Neural cell (in vitro differentiated cells): ENCODE data around the gene CNKSR2. TPM values are rescaled to one million over a fixed set of nuclear protein-coding genes. Genes with fewer than 3 reads are reported as not detected.

Source experiments
- H2AFZ ChIP-seq: fragments of 200-600, 300-800 bp; sonication (generic), shearing (Covaris generic); 2 replicates; pipeline ENCODE4 v1.6.0; 2014; ENCODE audit warnings: low read depth, mild to moderate bottlenecking, antibody characterized with exemption, low read length, moderate library complexity
- H3F3A ChIP-seq: fragments of 200-600 bp; shearing (Covaris generic); 2 replicates; pipeline ENCODE4 v1.6.1; 2016; ENCODE audit warnings: mild to moderate bottlenecking, moderate library complexity, mixed read lengths, antibody characterized with exemption, low read length; ENCODE audit not compliant: insufficient read depth, poor library complexity, severe bottlenecking
- H3K27ac ChIP-seq: fragments of 200-600, 300-800 bp; sonication (generic), shearing (Covaris generic); 2 replicates; pipeline ENCODE4 v1.5.1; 2014; ENCODE audit warnings: mild to moderate bottlenecking, low read length, moderate library complexity
- H3K27me3 ChIP-seq: fragments of 300-800, 200-600 bp; sonication (generic), shearing (Covaris generic); 2 replicates; pipeline ENCODE4 v1.6.0; 2014; ENCODE audit warnings: mild to moderate bottlenecking, low read depth, low read length, moderate library complexity; ENCODE audit not compliant: insufficient read depth
- H3K36me3 ChIP-seq: fragments of 300-800, 200-600 bp; sonication (generic), shearing (Covaris generic); 2 replicates; pipeline ENCODE4 v1.5.1; 2014; ENCODE audit warnings: mild to moderate bottlenecking, antibody characterized with exemption, low read length, moderate library complexity; ENCODE audit not compliant: insufficient read depth
- H3K4me2 ChIP-seq: fragments of 300-800, 200-600 bp; sonication (generic), shearing (Covaris generic); 2 replicates; pipeline ENCODE4 v1.6.0; 2014; ENCODE audit warnings: mild to moderate bottlenecking, low read length
- H3K4me3 ChIP-seq: fragments of 300-800, 200-600 bp; sonication (generic), shearing (Covaris generic); 2 replicates; pipeline ENCODE4 v1.5.1; 2014; ENCODE audit warnings: mild to moderate bottlenecking, low read length, moderate library complexity
- H3K79me2 ChIP-seq: fragments of 200-600 bp; shearing (Covaris generic); replicated peaks from 2 replicates; pipeline ENCODE4 v1.6.0; 2014; ENCODE audit warnings: mild to moderate bottlenecking, low read length, moderate library complexity; ENCODE audit not compliant: insufficient read depth
- H3K9ac ChIP-seq: fragments of 300-800, 200-600 bp; sonication (generic), shearing (Covaris generic); 2 replicates; pipeline ENCODE4 v1.6.1; 2016; ENCODE audit warnings: mild to moderate bottlenecking, low read length, mixed read lengths
- H3K9me2 ChIP-seq: fragments of 200-600 bp; shearing (Covaris generic); 2 replicates; pipeline ENCODE4 v1.6.1; 2016; ENCODE audit warnings: mild to moderate bottlenecking, low read length, mixed read lengths; ENCODE audit not compliant: insufficient read depth
- H3K9me3 ChIP-seq: fragments of 200-600, 300-800 bp; sonication (generic), shearing (Covaris generic); 2 replicates; pipeline ENCODE4 v1.6.1; 2016; ENCODE audit warnings: mild to moderate bottlenecking, mixed run types, low read length, moderate library complexity, mixed read lengths
- H4K20me1 ChIP-seq: fragments of 200-600 bp; shearing (Covaris generic); 2 replicates; pipeline ENCODE4 v1.6.1; 2016; ENCODE audit warnings: mild to moderate bottlenecking, mixed run types; ENCODE audit not compliant: insufficient read depth
- CTCF ChIP-seq: fragments of 450-650 bp; IDR thresholded peaks from 2 replicates; pipeline ENCODE4 v1.5.1; 2014; ENCODE audit warnings: antibody characterized with exemption, mild to moderate bottlenecking, moderate library complexity; ENCODE audit not compliant: poor library complexity, severe bottlenecking
- EP300 ChIP-seq: fragments of 450-650 bp; conservative IDR thresholded peaks from 2 replicates; pipeline ENCODE4 v1.6.1; 2014; ENCODE audit warnings: antibody characterized with exemption, mild to moderate bottlenecking, moderate library complexity; ENCODE audit not compliant: poor library complexity, severe bottlenecking
- EZH2 ChIP-seq: fragments of 200-600, 300-800 bp; shearing (Covaris generic), sonication (generic); IDR thresholded peaks from 2 replicates; pipeline ENCODE4 v1.6.1; 2014; ENCODE audit warnings: antibody characterized with exemption, low read length, borderline replicate concordance, mild to moderate bottlenecking; ENCODE audit not compliant: insufficient read depth, poor library complexity, severe bottlenecking
- MXI1 ChIP-seq: fragments of 450-650 bp; conservative IDR thresholded peaks from 2 replicates; pipeline ENCODE4 v1.6.1; 2014; ENCODE audit warnings: antibody characterized with exemption, mild to moderate bottlenecking; ENCODE audit not compliant: poor library complexity, severe bottlenecking
- POLR2AphosphoS5 ChIP-seq: IDR thresholded peaks from 2 replicates; pipeline ENCODE4 v1.6.1; 2012
- RAD21 ChIP-seq: fragments of 450-650 bp; conservative IDR thresholded peaks from 2 replicates; pipeline ENCODE4 v1.6.1; 2014; ENCODE audit warnings: antibody characterized with exemption, mild to moderate bottlenecking, moderate library complexity
- REST ChIP-seq: IDR thresholded peaks from 2 replicates; pipeline ENCODE4 v1.6.1; 2012; ENCODE audit warnings: borderline replicate concordance
- SMC3 ChIP-seq: fragments of 450-650 bp; conservative IDR thresholded peaks from 2 replicates; pipeline ENCODE4 v1.6.1; 2014; ENCODE audit warnings: antibody characterized with exemption, mild to moderate bottlenecking, moderate library complexity; ENCODE audit not compliant: poor library complexity
- TAF1 ChIP-seq: IDR thresholded peaks from 2 replicates; pipeline ENCODE4 v1.6.1; 2012; ENCODE audit warnings: low read depth
- polyA plus RNA-seq: library from polyadenylated mRNA; depleted of rRNA; stranded (reverse); fragments of >200 nt; gene quantifications from 2 replicates; pipeline ENCODE4 v1.2.3, GENCODE V29; 2014

CNKSR2 gene
- polyA plus RNA-seq, 1 donor from 2014 or later, result 31.1 TPM

- TF ChIP-seq MXI1, result no peak
- no peaks in the 10 kb centered on the region for H3K9me2 ChIP-seq
- no peak overlapping the region for H3K4me2 ChIP-seq
- no peak overlapping the region for H3K9ac ChIP-seq
- H3K36me3 ChIP-seq, result no peaks in the 10 kb centered on the region
- no peaks in the 10 kb centered on the region for H4K20me1 ChIP-seq
- no peak overlapping the region for H3K4me3 ChIP-seq
- no peaks in the 10 kb centered on the region for H3F3A ChIP-seq
- H3K27me3 ChIP-seq, result no peaks in the 10 kb centered on the region
- H3K79me2 ChIP-seq, result no peaks in the 10 kb centered on the region
- no peak overlapping the region for H3K27ac ChIP-seq
- H3K9me3 ChIP-seq, result no peaks in the 10 kb centered on the region
- H2AFZ ChIP-seq, result no peak overlapping the region
Measured at GRCh38 chrX:21581479-21581878, 207.3 kb downstream of the CNKSR2 start.

GRCh38 chrX:21586001-21586400 lies 211.8 kb downstream of the CNKSR2 start:
- no peaks in the 10 kb centered on the region for H3K9me3 ChIP-seq

More at GRCh38 chrX:21586001-21586400, 211.8 kb downstream of the CNKSR2 start:
- Histone ChIP-seq H3K9ac (no peak overlapping the region), H4K20me1 (no peaks in the 10 kb centered on the region), H3K27ac (no peak overlapping the region), H3K9me2 (no peaks in the 10 kb centered on the region), H3F3A (no peaks in the 10 kb centered on the region), H3K4me2 (no peak overlapping the region), H2AFZ (no peak overlapping the region), H3K4me3 (no peak overlapping the region), H3K27me3 (no peaks in the 10 kb centered on the region), H3K79me2 (no peaks in the 10 kb centered on the region), H3K36me3 (no peaks in the 10 kb centered on the region)
- TF ChIP-seq SMC3, result no peak
- no peak for TF ChIP-seq EP300
- TF ChIP-seq POLR2AphosphoS5, result no peak
- TF ChIP-seq EZH2, result no peak
- TF ChIP-seq MXI1, result no peak
- TF ChIP-seq TAF1, result no peak
- no peak for TF ChIP-seq REST
- TF ChIP-seq RAD21, result no peak
- no peak for TF ChIP-seq CTCF
